Globus pallidus (tissue), 1 donor: ENCODE results near the gene GPR176.

Experiments
- DNase-seq: peaks from one replicate; pipeline ENCODE4 v3.0.0-alpha.2; 2015; ENCODE audit warnings: low spot score

GPR176 gene

DNA sequence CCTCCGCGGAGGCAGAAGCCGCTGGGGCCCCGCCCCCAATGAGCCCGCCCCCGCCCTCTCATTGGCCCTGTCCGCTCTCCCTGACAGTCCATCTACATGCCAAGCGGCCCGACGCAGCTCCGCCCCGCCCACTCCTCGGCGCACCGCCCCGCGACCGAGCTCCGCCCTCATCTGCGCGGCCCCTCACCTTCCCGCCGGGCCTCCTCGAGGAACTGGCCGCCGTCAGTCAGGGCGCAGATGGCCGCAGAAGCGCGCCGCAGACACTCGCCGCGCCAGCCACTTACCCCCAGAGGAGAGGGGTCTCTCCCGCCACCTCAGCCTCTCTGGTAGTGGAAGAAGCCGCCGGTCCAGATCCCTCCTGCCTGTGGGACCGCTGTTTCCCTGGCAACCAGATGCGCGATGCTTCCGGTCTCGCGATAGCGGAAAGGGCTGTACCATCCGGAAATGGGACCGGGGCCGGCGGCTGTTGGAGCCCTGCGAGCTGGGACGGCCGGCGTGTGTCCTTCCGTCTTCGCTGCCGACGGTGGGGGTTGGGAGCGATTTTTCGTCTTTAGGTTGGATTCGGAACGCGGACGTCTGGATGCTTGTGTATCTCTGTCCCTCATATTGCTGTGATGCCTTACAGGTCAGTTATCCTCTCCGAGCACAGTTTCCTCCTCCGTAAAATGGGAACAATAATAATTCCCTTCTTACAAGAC lies 137.5 kb downstream of the GPR176 start, which contains the start of gene FSIP1:
Gene FSIP1 (minus strand): TSS at position 401 of the 698 bp plus-strand sequence. CDS start 6,317 bp downstream, outside the sequence.
- DNase-seq, result peak; percentile 92

- no peak for DNase-seq
Measured at GRCh38 chr15:39781967-39782302, 138.1 kb downstream of the GPR176 start.

DNA sequence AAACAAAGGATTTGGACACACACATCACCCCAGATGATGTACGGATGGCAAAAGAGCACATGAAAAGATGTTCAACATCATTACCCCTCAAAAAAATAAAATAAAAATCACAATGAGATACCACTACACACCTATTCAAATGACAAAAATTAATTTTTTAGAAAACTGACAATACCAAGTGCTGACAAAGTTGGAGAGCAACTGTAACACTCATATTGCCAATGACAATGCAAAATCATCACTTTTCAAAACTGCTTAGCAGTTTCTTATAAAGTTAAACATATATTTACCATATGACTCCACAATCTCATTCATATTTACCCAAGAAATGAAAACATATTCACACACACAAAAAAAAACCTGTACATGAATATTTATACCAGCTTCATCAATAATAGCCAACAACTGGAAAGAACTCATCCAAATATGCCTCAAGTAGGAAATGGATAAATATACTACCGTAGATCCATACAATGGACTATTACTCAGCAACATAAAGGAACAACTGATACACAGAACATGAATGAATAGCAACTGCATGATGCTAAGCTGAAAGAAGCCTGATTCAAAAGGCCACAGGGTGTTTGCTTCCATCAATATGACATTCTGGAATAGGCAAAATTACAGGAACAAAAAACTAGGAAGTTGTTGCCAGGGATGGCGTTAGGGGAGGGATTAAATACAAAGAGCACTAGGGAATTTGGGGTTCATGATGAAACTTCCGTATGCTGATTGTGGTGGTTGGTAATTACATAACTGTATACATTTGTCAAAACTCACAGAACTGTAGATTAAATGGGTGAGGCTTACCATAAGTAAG lies 138.7 kb downstream of the GPR176 start:
- DNase-seq, result no peak

GRCh38 chr15:39778021-39778420 lies 142.0 kb downstream of the GPR176 start:
- no peak for DNase-seq

DNA sequence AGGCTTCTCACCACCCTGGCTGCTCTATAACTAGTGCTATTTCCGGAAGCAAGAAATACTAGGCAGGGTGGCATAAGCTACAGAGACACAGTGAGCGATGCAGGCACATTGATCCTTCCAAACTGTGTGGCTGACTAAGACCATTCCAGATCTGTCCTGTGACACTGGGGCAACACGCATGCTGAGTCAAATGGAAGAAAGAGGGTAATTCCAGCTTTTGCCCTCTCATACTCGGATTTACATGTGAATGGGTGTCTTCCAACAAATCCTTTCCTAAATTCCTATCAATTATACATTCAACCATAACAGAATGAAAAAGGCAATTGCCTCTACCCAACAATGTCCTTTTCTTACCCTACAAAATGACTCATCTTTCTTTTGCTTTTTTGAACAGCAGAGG lies 142.6 kb downstream of the GPR176 start:
- DNase-seq, result no peak

- no peak for DNase-seq
Measured at GRCh38 chr15:39776068-39776467, 144.0 kb downstream of the GPR176 start.

GRCh38 chr15:39774688-39775267 lies 145.3 kb downstream of the GPR176 start:
- no peak for DNase-seq

DNA sequence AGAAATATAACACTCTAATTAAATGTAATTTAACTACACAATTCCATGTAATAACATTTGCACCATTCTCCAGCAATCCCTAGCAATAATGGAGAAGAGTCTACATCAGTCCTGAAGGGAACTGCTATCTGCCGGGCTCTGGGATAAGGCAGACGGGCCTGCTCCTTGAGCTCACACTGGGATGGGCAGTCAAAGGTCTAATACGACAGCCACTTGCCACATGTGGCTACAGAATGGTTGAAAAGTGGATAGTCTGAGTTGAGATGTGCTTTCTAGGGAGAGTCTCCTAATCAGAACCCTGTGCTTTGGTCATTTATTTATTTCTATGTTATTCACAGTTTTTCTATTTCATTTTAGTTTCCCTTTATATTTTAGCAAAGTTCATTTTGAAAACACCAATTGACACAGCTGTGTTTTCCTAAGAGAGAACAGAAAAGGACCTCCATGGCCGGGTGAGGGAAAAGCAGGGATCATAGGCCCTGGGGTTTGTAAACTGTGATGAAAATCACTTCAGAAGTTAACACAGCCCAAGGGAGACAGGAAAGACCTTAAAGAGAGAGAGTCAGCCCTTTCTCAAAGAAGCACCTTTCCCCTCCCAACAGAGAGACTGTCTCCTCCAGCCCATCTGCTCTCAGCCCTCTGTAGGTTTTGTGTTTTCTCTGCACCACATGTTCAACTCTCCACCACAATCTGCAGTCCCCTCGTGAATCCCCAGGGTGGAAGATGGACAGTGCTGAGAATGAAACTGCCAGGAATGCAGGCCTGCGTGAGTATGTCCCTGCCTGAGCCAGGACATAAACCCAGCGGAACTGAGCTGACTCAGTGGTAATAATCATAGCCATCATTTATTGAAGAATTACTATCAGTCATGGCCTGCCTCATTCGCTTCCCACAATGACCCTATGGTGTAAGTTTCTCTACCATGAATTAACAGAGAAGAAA lies 149.0 kb downstream of the GPR176 start:
- DNase-seq, result no peak

- no peak for DNase-seq
Measured at GRCh38 chr15:39767921-39768320, 152.1 kb downstream of the GPR176 start.

GRCh38 chr15:39761006-39761405 lies 159.1 kb downstream of the GPR176 start:
- DNase-seq, result no peak

DNA sequence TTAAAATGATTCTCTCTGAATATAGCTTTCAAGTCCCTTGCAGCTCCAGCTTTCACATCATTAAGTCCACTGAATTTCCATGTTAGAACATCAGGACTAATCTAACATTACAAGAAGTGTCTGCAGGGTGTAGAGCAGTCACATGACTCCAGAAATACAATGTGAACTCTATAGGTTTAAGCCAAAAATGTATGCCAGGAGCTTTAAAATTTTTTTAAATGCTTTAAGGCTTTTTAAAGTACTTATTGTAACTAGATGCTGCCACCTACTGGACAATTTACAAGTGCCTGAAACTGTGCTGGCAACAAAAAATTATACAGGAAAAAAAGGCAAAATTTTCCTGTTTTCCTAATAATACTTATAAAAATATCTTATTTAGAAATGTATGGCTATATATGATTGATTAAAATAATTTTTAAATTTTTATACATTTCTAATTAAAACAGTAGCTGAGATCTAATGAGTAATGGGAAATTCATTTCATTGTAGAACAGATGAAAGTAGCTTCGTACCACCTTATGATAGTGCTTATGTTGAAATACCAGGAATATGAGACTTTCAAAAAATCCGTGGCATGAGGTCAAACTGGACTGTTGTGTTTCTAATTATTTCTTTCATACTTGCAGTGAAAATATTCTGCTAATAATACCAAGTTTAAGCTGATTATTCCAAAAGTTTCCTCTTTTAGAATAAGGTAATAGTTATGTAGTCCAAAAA lies 163.1 kb downstream of the GPR176 start:
- peak; percentile 40 for DNase-seq

DNA sequence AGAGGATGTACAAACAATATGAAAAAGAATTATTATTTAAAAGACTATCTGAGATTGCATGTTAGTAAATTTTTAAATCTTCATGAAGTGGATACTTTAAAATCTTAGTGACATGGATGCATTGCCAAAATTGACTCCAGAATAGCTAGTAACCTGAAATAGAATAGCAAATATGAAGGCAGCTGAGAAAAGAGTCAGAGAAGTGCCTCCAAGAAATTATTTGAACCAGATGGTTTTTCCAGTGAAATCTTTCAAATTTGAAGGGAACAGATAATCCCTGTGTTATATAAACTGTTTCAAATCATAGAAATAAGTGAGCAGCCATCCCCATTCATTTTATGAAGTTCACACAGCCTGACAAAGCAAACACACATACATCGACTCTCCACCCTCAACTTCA lies 167.1 kb downstream of the GPR176 start:
- DNase-seq, result no peak

DNA sequence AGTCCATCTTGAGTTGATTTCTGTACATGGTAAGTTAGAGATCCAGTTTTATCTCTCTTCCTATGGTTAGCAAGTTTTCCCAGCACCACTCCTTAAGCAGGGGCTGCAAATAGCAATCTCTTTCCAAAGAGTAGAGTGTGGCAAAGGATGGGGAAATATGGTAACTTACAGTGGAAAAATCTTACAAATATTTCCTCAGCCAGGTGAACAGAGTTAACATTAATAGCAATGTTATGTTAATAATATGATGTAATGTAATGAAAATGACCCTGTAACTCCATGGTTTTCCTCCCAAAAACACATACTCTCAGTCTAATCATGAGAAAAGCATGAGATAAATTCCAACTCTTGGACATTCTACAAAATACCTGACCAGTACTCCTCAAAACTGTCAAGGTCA lies 167.8 kb downstream of the GPR176 start:
- no peak for DNase-seq
